Umbilical cord (tissue), 2 donors: ENCODE measurements around the gene KANSL1. TPM values are rescaled to one million over a fixed set of nuclear protein-coding genes. Genes with fewer than 3 reads are reported as not detected.

Source experiments
- DNase-seq: peaks from one replicate; pipeline ENCODE4 v3.0.0-alpha.2; 2015; ENCODE audit warnings: low spot score
- total RNA-seq: library from RNA; depleted of rRNA; stranded (reverse); fragments of >200 nt; gene quantifications from one replicate; pipeline ENCODE4 v1.2.3, GENCODE V29; 2014; ENCODE audit warnings: low replicate concordance; ENCODE audit not compliant: insufficient read depth

Gene KANSL1
- total RNA-seq, 1 donor from 2014 or later: 83.5 TPM

GRCh38 chr17:45983614-45984310 lies 209.5 kb downstream of the KANSL1 start:
- no peak for DNase-seq

- no peak for DNase-seq
Observed at GRCh38 chr17:45982791-45983613, 210.2 kb downstream of the KANSL1 start.

DNA sequence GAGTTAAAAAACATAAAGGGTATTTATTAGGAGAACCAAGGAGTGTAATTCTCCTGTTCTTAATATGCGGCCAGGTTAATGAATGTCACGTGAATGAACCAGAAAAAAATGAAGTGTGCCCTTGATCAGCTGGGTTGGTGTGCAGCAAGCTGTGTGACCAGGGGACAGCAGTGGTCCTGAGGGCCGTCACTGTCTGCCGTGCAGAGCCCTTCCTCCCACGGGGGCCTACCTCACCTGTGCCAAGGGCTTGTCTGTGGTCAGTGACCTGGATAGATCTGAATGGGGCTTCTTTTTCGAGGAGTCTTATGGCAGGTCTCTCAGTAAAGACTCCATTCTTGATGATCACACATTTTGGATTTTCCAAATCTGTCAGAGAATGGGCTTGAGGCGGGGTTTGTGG lies 211.9 kb downstream of the KANSL1 start:
- no peak for DNase-seq

GRCh38 chr17:45980855-45981254 lies 212.4 kb downstream of the KANSL1 start:
- no peak for DNase-seq

Other genes with a start within 250 kb of the KANSL1 start
- gene STH, start 194.2 kb downstream of the KANSL1 start, total RNA-seq: not detected
- gene LRRC37A, start 101.7 kb upstream of the KANSL1 start, total RNA-seq: 0.72 TPM
- gene ARL17B, start 168.3 kb upstream of the KANSL1 start, total RNA-seq: 1.7 TPM